Sigmoid colon (tissue), 4 donors: Measurements from ENCODE around the gene CAPN2.

Source experiments
- EP300 ChIP-seq, 4 donors: sonication (generic); formaldehyde crosslinking; IDR thresholded peaks; one replicate each; pipeline ENCODE4 v1.6.1; 2017; ENCODE audit warnings: antibody characterized with exemption in 4 of 4
- POLR2A ChIP-seq, 2 donors: fragments of 450-650 bp; IDR thresholded peaks; one replicate each; pipeline ENCODE4 v1.6.1; 2016; ENCODE audit warnings: antibody characterized with exemption in 2 of 2, mild to moderate bottlenecking in 2 of 2, moderate library complexity in 2 of 2
- POLR2AphosphoS5 ChIP-seq, 4 donors: sonication (generic); formaldehyde crosslinking; IDR thresholded peaks; one replicate each; pipeline ENCODE4 v1.6.1; 2017; ENCODE audit warnings: antibody characterized with exemption in 4 of 4
- TF ChIP-seq, protein P1 (sequence below), 4 experiments: fragments of 450-650 bp in 3 of 4; fragments of 200-600 bp in 1 of 4; IDR thresholded peaks; one replicate each; pipeline ENCODE4 v1.5.1; 2016 to 2019; ENCODE audit warnings: antibody characterized with exemption in 4 of 4, mild to moderate bottlenecking in 3 of 4, moderate library complexity in 2 of 4

GRCh38 chr1:223824712-223825111 is 112.4 kb downstream of the CAPN2 start:
- TF ChIP-seq, protein P1, sequence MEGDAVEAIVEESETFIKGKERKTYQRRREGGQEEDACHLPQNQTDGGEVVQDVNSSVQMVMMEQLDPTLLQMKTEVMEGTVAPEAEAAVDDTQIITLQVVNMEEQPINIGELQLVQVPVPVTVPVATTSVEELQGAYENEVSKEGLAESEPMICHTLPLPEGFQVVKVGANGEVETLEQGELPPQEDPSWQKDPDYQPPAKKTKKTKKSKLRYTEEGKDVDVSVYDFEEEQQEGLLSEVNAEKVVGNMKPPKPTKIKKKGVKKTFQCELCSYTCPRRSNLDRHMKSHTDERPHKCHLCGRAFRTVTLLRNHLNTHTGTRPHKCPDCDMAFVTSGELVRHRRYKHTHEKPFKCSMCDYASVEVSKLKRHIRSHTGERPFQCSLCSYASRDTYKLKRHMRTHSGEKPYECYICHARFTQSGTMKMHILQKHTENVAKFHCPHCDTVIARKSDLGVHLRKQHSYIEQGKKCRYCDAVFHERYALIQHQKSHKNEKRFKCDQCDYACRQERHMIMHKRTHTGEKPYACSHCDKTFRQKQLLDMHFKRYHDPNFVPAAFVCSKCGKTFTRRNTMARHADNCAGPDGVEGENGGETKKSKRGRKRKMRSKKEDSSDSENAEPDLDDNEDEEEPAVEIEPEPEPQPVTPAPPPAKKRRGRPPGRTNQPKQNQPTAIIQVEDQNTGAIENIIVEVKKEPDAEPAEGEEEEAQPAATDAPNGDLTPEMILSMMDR (IDR thresholded peaks at IDR 0.05): no peak
- TF ChIP-seq EP300 (IDR thresholded peaks at IDR 0.05): no peak
- TF ChIP-seq POLR2A (IDR thresholded peaks at IDR 0.05): no peak
- TF ChIP-seq POLR2AphosphoS5 (IDR thresholded peaks at IDR 0.05): no peak
